ENCODE measurements around the gene IGFBP4.

The IGFBP4 gene

DNA sequence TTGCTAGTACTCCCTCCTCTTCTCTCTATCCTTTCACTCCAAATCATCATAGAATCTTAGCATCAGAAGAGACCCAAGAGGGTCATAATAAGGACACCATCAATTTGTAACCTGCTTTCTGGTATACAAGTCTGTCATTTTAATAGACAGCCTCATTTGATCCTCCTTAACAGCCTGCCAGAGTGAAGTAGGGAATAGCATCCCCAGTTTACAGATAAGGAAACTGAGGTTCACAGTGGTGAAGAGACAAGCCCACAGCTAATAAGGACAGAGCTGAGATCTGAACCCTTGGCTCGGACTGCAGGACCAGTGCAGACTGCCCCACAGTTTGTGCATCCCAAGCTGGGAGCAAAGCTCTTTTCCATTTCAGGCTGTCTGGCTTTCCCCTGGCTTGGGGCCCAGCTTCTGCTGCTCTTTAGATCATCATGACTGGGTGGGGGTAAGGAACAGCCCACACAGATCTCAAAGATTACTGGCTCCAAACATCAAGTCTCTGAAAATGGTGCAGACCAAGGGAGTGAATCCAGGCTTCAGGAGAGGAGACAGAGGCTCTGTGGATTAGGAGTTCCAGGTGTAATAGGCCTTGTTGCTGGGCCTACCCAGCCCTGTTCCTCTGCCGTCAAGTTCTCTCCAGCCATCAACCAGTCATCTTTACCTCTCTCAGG is 10.3 kb upstream of the IGFBP4 start:
- no peak for DNase-seq (ENCODE audit: low spot score)

DNA sequence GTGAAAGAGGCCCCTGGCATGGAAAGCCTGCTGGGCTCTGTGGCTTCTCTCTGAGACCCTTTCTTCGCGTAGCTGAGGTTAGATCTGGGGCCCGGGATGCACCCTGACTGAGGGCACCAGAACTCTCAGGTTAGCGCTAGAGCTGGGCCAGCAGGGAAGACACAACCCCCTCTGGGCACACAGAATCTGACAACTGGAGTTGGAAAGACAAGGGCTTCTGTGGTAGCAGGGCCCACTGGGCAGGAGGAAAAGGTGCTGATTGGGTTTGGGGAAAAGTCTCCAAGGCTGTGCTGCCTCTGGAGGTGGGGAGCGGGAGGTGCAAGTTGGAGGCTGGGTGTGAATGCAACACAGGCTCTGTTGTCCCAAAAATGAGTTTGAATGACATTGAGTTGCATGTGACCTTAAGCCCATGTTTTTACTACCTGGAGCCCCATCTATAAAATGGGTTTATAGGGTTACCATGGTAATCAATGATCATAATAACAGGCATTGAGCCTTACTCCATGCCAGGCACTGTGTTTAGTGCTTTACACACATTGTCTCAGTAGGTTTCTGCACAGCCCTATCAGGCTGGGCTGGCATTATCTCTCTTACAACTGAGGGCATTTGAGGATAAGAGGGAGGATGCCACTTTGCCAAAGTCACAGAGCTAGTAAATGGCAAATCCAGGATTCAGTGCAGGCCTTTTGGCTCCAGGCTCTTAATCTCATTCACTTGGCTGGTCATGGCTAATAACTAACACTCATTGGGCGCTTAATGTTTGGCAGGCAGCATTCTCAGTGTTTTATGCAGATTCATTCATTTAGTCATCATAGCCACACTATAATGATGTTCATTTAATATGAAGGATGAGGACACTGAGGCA is 9.5 kb upstream of the IGFBP4 start:
- DNase-seq (ENCODE audit: low spot score) = peak; percentile 27

GRCh38 chr17:40436636-40437035 is 6.6 kb upstream of the IGFBP4 start:
- no peak for DNase-seq (ENCODE audit: low spot score)

- DNase-seq (ENCODE audit: low spot score) = no peak
Observed at GRCh38 chr17:40437095-40437732, 6.0 kb upstream of the IGFBP4 start.

DNA sequence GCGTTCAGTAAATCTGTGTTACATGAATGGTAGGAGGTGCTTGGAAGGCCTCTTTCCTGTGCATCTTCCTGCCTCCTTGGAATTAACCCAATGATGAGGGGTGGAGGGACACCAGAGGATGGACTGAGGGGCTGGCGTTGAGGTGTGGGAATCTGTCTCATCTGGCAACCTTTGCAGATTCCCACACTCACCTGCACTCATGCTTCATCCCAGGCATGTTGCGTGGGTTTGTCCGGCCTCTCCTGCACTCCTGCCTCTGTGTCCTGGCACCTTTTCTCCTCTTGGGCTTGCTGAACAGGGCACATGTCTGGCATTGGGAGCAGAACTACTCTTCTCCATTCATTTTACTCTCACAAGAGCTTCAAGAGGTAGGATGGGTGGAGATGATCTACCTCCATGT is 3.1 kb upstream of the IGFBP4 start:
- DNase-seq (ENCODE audit: low spot score) = no peak

GRCh38 chr17:40442392-40443195 is 656 bp upstream of the IGFBP4 start:
- DNase-seq (ENCODE audit: low spot score) = no peak

- DNase-seq (ENCODE audit: low spot score) = no peak
Observed at GRCh38 chr17:40443988-40444899, 994 bp downstream of the IGFBP4 start.

DNA sequence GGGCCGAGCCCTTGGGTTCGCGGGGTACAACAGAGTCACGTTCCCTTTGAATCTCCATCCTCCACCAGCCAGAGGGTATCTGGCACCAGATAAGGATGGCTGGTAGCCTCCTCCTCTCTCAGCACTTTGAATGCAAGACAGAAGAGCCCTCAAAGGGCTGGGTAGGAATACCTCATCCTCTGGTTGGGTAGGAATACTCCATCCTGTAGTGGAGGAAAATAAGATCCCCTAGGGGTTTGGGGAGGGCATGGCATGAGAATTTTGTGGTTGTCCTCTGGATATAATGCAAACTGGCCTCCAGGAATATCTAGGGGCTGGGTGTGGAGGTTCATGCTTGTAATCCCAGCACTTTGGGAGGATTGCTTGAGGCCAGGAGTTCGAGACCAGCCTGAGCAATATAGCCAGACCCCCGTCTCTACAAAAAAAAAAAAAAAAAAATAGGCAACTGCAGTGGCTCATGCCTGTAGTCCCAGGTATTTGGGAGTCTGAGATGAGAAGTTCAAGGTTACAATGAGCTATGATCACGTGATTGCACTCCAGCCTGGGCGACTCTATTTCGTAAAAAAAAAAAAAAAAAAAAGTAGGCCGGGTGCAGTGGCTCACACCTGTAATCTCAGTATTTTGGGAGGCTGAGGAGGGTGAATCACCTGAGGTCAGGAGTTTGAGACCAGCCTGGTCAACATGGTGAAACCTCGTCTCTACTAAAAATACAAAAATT is 2.7 kb downstream of the IGFBP4 start:
- no peak for DNase-seq (ENCODE audit: low spot score)

DNA sequence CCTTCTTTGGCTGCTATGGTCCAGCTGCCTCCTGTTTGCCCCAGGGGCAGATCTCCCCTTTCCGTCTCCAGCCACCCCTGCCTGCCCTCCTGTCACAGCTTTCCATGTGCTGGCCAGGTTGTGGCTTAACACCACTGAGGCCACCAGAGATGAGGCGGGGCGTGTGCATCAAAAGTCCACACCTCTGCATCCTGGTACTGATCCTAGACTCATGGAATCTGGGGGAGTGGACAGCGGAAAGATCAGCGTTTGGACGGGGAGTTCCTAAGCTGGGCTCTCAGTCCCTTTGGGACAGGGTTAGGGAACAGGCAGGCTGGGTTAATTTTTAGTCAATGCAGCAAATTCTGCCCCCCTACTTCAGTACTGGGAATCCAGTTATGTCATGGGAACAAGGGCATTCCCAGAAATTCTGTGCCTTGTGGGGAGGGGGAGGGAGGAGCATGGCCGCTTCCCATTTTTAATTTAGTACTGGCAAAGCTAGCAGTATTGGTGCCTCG is 3.9 kb downstream of the IGFBP4 start:
- DNase-seq (ENCODE audit: low spot score) = no peak

GRCh38 chr17:40447806-40448205 is 4.6 kb downstream of the IGFBP4 start:
- DNase-seq (ENCODE audit: low spot score) = no peak

GRCh38 chr17:40448213-40448638 is 5.0 kb downstream of the IGFBP4 start:
- no peak for DNase-seq (ENCODE audit: low spot score)

- no peak for DNase-seq (ENCODE audit: low spot score)
Observed at GRCh38 chr17:40448639-40449261, 5.5 kb downstream of the IGFBP4 start.

GRCh38 chr17:40450175-40450574 is 6.9 kb downstream of the IGFBP4 start:
- peak; percentile 31 for DNase-seq (ENCODE audit: low spot score)

DNA sequence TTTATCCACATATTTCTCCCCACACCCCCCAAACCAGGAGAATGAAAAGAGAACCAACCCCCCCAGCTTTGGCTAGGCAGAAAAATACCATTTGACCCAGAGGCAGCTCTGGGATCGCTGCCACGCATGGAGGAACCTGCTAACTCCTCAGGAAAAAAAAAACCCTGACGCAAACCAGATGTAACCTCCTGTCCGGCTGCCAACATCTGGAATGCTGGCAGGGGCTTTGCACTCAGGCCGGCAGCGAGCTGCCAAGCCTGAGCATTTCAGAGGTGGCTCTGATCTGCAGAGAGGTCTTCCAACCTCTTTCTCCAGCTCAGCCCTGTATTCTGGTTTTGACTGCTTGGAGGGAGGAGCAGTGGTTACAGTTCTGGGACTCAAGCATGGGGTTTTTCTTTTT is 8.2 kb downstream of the IGFBP4 start:
- no peak for DNase-seq (ENCODE audit: low spot score)

GRCh38 chr17:40452216-40452787 is 9.1 kb downstream of the IGFBP4 start:
- peak; percentile 38 for DNase-seq (ENCODE audit: low spot score)

DNA sequence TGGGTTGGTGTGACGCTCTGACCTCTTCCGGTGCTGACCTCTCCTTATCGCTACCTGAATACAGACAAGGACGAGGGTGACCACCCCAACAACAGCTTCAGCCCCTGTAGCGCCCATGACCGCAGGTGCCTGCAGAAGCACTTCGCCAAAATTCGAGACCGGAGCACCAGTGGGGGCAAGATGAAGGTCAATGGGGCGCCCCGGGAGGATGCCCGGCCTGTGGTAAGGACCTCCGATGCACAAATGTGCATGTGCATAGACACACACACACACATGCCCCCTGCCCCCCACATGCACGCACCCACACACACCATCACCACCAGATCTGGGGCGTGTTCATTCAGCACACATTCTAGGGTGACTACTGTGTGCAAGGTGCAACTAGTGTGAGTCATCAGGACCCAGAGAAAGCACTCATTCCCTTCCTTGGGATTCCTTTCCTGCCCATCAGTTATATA is 9.7 kb downstream of the IGFBP4 start:
- no peak for DNase-seq (ENCODE audit: low spot score)

- no peak for DNase-seq (ENCODE audit: low spot score)
Observed at GRCh38 chr17:40453881-40454612, 10.8 kb downstream of the IGFBP4 start.

DNA sequence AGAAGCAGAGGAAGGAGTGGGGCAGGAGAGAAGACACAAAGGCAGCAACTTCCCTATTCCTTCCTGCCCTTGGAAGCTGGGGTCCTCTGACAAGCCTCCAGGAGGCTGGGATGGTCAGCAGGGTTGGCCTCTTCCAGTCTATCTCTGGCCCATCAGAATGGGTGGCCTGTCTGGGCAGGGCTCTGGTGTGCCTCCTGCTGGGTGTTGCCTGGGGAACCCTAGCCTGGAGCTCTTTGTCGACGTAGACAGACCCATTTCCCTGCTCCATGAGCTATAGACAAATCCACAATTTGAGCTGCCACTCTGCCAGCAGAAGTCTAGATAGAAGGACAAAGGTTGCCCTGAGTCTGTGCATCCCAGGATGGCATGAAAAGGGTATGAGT is 11.4 kb downstream of the IGFBP4 start:
- no peak for DNase-seq (ENCODE audit: low spot score)
